Measurements from ENCODE around the gene NAA50. TPM values are rescaled to one million over a fixed set of nuclear protein-coding genes. Genes with fewer than 3 reads are reported as not detected.

NAA50 gene
- total RNA-seq, 5 donors from 2014 or later (not counting 1 experiment from before 2014, with no cell fraction given): 49.0 to 67.1 (median 61.8) TPM

DNA sequence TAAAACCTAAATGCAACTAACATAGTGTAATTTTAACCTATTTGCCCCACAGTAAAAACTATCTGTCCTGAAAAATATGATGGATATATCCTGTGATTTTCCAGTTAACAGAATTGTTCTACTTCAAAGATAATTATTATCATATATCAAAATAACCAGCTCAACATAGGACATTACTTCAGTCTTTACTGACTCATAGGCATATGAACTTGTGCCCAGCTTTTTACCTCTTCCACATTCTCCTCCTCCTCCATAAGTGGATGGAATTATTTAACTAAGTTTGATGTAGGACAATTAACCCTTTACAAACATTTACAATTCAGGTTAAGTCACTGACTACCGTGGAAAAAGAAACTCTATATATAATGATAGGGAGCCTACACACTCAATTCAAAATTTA lies 26.8 kb downstream of the NAA50 start:
- Mint-ChIP-seq H3K9me3 (no peaks in the 10 kb centered on the region), H3K4me1 (peaks cover 0 to 7% (median 3%) of the 10 kb centered on the region in 3 donors), H3K36me3 (peaks cover 38% of the 10 kb centered on the region), H3K27ac (no peak overlapping the region), H3K27me3 (no peaks in the 10 kb centered on the region), H3K4me3 (no peak overlapping the region)
- Histone ChIP-seq H3K36me3 (ENCODE audit: control insufficient read depth in 2 of 2, extremely low read depth in 1 of 2, insufficient read depth in 1 of 2, low read length in 1 of 2) (peaks cover 0 to 31% of the 10 kb centered on the region in 2 donors), H3K27ac (ENCODE audit: low read length) (no peak overlapping the region), H3K4me3 (ENCODE audit: control insufficient read depth in 1 of 2, extremely low read depth in 1 of 2, low read length in 1 of 2) (no peak overlapping the region), H3K27me3 (replicated peaks in 1 of 2; ENCODE audit: control insufficient read depth in 2 of 2, extremely low read depth in 1 of 2, insufficient read depth in 2 of 2, low read length in 1 of 2) (no peaks in the 10 kb centered on the region), H3K4me1 (ENCODE audit: control insufficient read depth in 1 of 2, extremely low read depth in 1 of 2, insufficient read depth in 2 of 2, low read length in 2 of 2) (no peaks in the 10 kb centered on the region), H3K9me3 (no peaks in the 10 kb centered on the region)
- ChIA-PET POLR2A (interaction anchor here in 1 of 2 donors (0.6 kb wide), 1 partner anchor 419 kb away, joined by 4 read pairs; no protein-coding TSS in a partner anchor), CTCF (interaction anchor here (0.6 to 1.2 kb wide), 3 partner anchors 17 to 119 kb away, joined by 3 to 6 read pairs (median 5); partner anchors contain the start of gene GRAMD1C (in 1 of the 2))
- WGBS (ENCODE audit: insufficient coverage): no CpG with 5 or more reads among the region's 1 CpG
- ATAC-seq (replicated peaks in 1 of 4): no peak
- no peak for DNase-seq

GRCh38 chr3:113717818-113718217 lies 28.2 kb downstream of the NAA50 start:
- DNase-seq: no peak
- Mint-ChIP-seq H3K36me3 (peaks cover 32% of the 10 kb centered on the region), H3K27ac (no peak overlapping the region), H3K4me3 (no peak overlapping the region), H3K4me1 (peaks cover 0 to 3% (median 0%) of the 10 kb centered on the region in 3 donors), H3K27me3 (no peaks in the 10 kb centered on the region), H3K9me3 (no peaks in the 10 kb centered on the region)
- WGBS (ENCODE audit: insufficient coverage): 100% methylated on average over 1 of the region's 3 CpGs
- ChIA-PET CTCF (no interaction called here), POLR2A (no interaction called here)
- Histone ChIP-seq H3K4me1 (ENCODE audit: control insufficient read depth in 1 of 2, extremely low read depth in 1 of 2, insufficient read depth in 2 of 2, low read length in 2 of 2) (no peaks in the 10 kb centered on the region), H3K36me3 (ENCODE audit: control insufficient read depth in 2 of 2, extremely low read depth in 1 of 2, insufficient read depth in 1 of 2, low read length in 1 of 2) (peaks cover 0 to 28% of the 10 kb centered on the region in 2 donors), H3K9me3 (no peaks in the 10 kb centered on the region), H3K27ac (ENCODE audit: low read length) (no peak overlapping the region), H3K27me3 (replicated peaks in 1 of 2; ENCODE audit: control insufficient read depth in 2 of 2, extremely low read depth in 1 of 2, insufficient read depth in 2 of 2, low read length in 1 of 2) (no peaks in the 10 kb centered on the region), H3K4me3 (ENCODE audit: control insufficient read depth in 1 of 2, extremely low read depth in 1 of 2, low read length in 1 of 2) (no peak overlapping the region)
- no peak for ATAC-seq (replicated peaks in 1 of 4)

- Mint-ChIP-seq H3K4me3 (no peak overlapping the region), H3K4me1 (peaks cover 0 to 3% (median 0%) of the 10 kb centered on the region in 3 donors), H3K27ac (no peak overlapping the region), H3K9me3 (no peaks in the 10 kb centered on the region), H3K36me3 (peaks cover 30% of the 10 kb centered on the region), H3K27me3 (no peaks in the 10 kb centered on the region)
- Histone ChIP-seq H3K27ac (ENCODE audit: low read length) (no peak overlapping the region), H3K9me3 (no peaks in the 10 kb centered on the region), H3K4me1 (ENCODE audit: control insufficient read depth in 1 of 2, extremely low read depth in 1 of 2, insufficient read depth in 2 of 2, low read length in 2 of 2) (no peaks in the 10 kb centered on the region), H3K4me3 (ENCODE audit: control insufficient read depth in 1 of 2, extremely low read depth in 1 of 2, low read length in 1 of 2) (no peak overlapping the region), H3K36me3 (ENCODE audit: control insufficient read depth in 2 of 2, extremely low read depth in 1 of 2, insufficient read depth in 1 of 2, low read length in 1 of 2) (peaks cover 0 to 24% of the 10 kb centered on the region in 2 donors), H3K27me3 (replicated peaks in 1 of 2; ENCODE audit: control insufficient read depth in 2 of 2, extremely low read depth in 1 of 2, insufficient read depth in 2 of 2, low read length in 1 of 2) (no peaks in the 10 kb centered on the region)
- ChIA-PET CTCF (no interaction called here), POLR2A (interaction anchor here in 1 of 2 donors (1.1 kb wide), 1 partner anchor 17 kb away, joined by 6 read pairs; no protein-coding TSS in a partner anchor)
- WGBS (ENCODE audit: insufficient coverage): no CpG with 5 or more reads among the region's 3 CpGs
- no peak for ATAC-seq (replicated peaks in 1 of 4)
- DNase-seq: no peak
These were observed 28.7 kb downstream of the NAA50 start for GRCh38 chr3:113717308-113717707.

- H3K4me3 Mint-ChIP-seq: no peak overlapping the region
- Histone ChIP-seq H3K27ac (ENCODE audit: low read length) (no peak overlapping the region), H3K4me3 (ENCODE audit: control insufficient read depth in 1 of 2, extremely low read depth in 1 of 2, low read length in 1 of 2) (no peak overlapping the region), H3K36me3 (ENCODE audit: control insufficient read depth in 2 of 2, extremely low read depth in 1 of 2, insufficient read depth in 1 of 2, low read length in 1 of 2) (peaks cover 0 to 2% of the 10 kb centered on the region in 2 donors), H3K4me1 (ENCODE audit: control insufficient read depth in 1 of 2, extremely low read depth in 1 of 2, insufficient read depth in 2 of 2, low read length in 2 of 2) (no peaks in the 10 kb centered on the region), H3K27me3 (replicated peaks in 1 of 2; ENCODE audit: control insufficient read depth in 2 of 2, extremely low read depth in 1 of 2, insufficient read depth in 2 of 2, low read length in 1 of 2) (no peaks in the 10 kb centered on the region), H3K9me3 (no peaks in the 10 kb centered on the region)
- no CpG with 5 or more reads among the region's 1 CpG for WGBS (ENCODE audit: insufficient coverage)
- DNase-seq (no peak), ATAC-seq (replicated peaks in 1 of 4) (no peak)
- no peaks in the 10 kb centered on the region for H3K27me3 Mint-ChIP-seq
- ChIA-PET CTCF (interaction anchor here in 1 of 2 donors (1.2 kb wide), 1 partner anchor 9 kb away, joined by 3 read pairs; no protein-coding TSS in a partner anchor), POLR2A (no interaction called here)
- no peak overlapping the region for H3K27ac Mint-ChIP-seq
- peaks cover 0 to 2% (median 0%) of the 10 kb centered on the region in 3 donors for H3K4me1 Mint-ChIP-seq
- no peaks in the 10 kb centered on the region for H3K9me3 Mint-ChIP-seq
- H3K36me3 Mint-ChIP-seq: peaks cover 11% of the 10 kb centered on the region
These were observed 31.3 kb downstream of the NAA50 start for GRCh38 chr3:113714702-113715101.

- Histone ChIP-seq H3K9me3 (no peaks in the 10 kb centered on the region), H3K4me1 (ENCODE audit: control insufficient read depth in 1 of 2, extremely low read depth in 1 of 2, insufficient read depth in 2 of 2, low read length in 2 of 2) (no peaks in the 10 kb centered on the region), H3K27ac (ENCODE audit: low read length) (no peak overlapping the region), H3K4me3 (ENCODE audit: control insufficient read depth in 1 of 2, extremely low read depth in 1 of 2, low read length in 1 of 2) (no peak overlapping the region), H3K36me3 (ENCODE audit: control insufficient read depth in 2 of 2, extremely low read depth in 1 of 2, insufficient read depth in 1 of 2, low read length in 1 of 2) (no peaks in the 10 kb centered on the region), H3K27me3 (replicated peaks in 1 of 2; ENCODE audit: control insufficient read depth in 2 of 2, extremely low read depth in 1 of 2, insufficient read depth in 2 of 2, low read length in 1 of 2) (peaks cover 0 to 9% of the 10 kb centered on the region in 2 experiments)
- Mint-ChIP-seq H3K4me3 (no peak overlapping the region), H3K27me3 (peaks cover 16 to 20% of the 10 kb centered on the region in 2 donors), H3K4me1 (peaks cover 0 to 2% (median 0%) of the 10 kb centered on the region in 3 donors), H3K9me3 (no peaks in the 10 kb centered on the region), H3K36me3 (peaks cover 10% of the 10 kb centered on the region), H3K27ac (no peak overlapping the region)
- no CpG with 5 or more reads among the region's 3 CpGs for WGBS (ENCODE audit: insufficient coverage)
- ChIA-PET POLR2A (interaction anchor here (0.5 to 0.6 kb wide), 5 partner anchors 8 to 344 kb away, joined by 3 to 9 read pairs (median 4); no protein-coding TSS in a partner anchor), CTCF (interaction anchor here in 1 of 2 donors (0.6 to 1.6 kb wide), 3 partner anchors 33 to 1307 kb away, joined by 3 to 6 read pairs (median 6); no protein-coding TSS in a partner anchor)
- no peak for ATAC-seq (replicated peaks in 1 of 4)
- DNase-seq: no peak
These were observed 33.9 kb downstream of the NAA50 start for GRCh38 chr3:113712129-113712528.

DNA sequence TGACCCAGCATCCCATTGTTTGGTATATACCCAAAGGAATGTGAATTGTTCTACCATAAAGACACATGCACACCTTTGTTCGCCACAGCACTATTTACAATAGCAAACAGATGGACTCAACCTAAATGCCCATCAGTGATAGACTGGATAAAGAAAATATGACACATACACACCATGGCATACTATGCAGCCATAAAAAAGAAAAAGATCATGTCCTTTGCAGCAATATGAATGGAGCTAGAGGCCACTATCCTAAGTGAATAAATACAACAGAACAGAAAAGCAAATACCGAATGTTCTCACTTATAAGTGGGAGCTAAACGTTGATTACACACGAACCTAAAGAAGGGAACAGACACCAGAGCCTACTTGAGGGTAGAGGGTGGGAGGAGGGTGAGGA lies 38.2 kb downstream of the NAA50 start:
- Mint-ChIP-seq H3K4me3 (no peak overlapping the region), H3K9me3 (no peaks in the 10 kb centered on the region), H3K36me3 (no peaks in the 10 kb centered on the region), H3K27ac (no peak overlapping the region), H3K27me3 (peaks cover 17 to 21% of the 10 kb centered on the region in 2 donors), H3K4me1 (peaks cover 0 to 2% (median 0%) of the 10 kb centered on the region in 3 donors)
- CTCF ChIA-PET: interaction anchor here (0.6 to 1.0 kb wide), 3 partner anchors 34 to 619 kb away, joined by 3 to 4 read pairs (median 3); no protein-coding TSS in a partner anchor
- ATAC-seq (replicated peaks in 1 of 4) (no peak), DNase-seq (no peak)
- peaks cover 0 to 11% of the 10 kb centered on the region in 2 experiments for H3K27me3 ChIP-seq (replicated peaks in 1 of 2; ENCODE audit: control insufficient read depth in 2 of 2, extremely low read depth in 1 of 2, insufficient read depth in 2 of 2, low read length in 1 of 2)
- no CpG with 5 or more reads among the region's 4 CpGs for WGBS (ENCODE audit: insufficient coverage)
- H3K4me1 ChIP-seq (ENCODE audit: control insufficient read depth in 1 of 2, extremely low read depth in 1 of 2, insufficient read depth in 2 of 2, low read length in 2 of 2): no peaks in the 10 kb centered on the region
- no peak overlapping the region for H3K4me3 ChIP-seq (ENCODE audit: control insufficient read depth in 1 of 2, extremely low read depth in 1 of 2, low read length in 1 of 2)
- POLR2A ChIA-PET: no interaction called here
- H3K36me3 ChIP-seq (ENCODE audit: control insufficient read depth in 2 of 2, extremely low read depth in 1 of 2, insufficient read depth in 1 of 2, low read length in 1 of 2): no peaks in the 10 kb centered on the region
- no peaks in the 10 kb centered on the region for H3K9me3 ChIP-seq
- no peak overlapping the region for H3K27ac ChIP-seq (ENCODE audit: low read length)
